ENCODE results near the gene UGT1A6.

GRCh38 chr2:233817995-233818638, 125.4 kb downstream of the UGT1A6 start:
- no peak for TF ChIP-seq POLR2AphosphoS5 (IDR thresholded peaks at IDR 0.05)
- TF ChIP-seq, protein P1, sequence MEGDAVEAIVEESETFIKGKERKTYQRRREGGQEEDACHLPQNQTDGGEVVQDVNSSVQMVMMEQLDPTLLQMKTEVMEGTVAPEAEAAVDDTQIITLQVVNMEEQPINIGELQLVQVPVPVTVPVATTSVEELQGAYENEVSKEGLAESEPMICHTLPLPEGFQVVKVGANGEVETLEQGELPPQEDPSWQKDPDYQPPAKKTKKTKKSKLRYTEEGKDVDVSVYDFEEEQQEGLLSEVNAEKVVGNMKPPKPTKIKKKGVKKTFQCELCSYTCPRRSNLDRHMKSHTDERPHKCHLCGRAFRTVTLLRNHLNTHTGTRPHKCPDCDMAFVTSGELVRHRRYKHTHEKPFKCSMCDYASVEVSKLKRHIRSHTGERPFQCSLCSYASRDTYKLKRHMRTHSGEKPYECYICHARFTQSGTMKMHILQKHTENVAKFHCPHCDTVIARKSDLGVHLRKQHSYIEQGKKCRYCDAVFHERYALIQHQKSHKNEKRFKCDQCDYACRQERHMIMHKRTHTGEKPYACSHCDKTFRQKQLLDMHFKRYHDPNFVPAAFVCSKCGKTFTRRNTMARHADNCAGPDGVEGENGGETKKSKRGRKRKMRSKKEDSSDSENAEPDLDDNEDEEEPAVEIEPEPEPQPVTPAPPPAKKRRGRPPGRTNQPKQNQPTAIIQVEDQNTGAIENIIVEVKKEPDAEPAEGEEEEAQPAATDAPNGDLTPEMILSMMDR (IDR thresholded peaks at IDR 0.05), result no peak
- no peak for TF ChIP-seq EP300 (IDR thresholded peaks at IDR 0.05)
